Stimulated activated CD4-positive, alpha-beta T cell treated with anti-CD3 and anti-CD28 coated beads, TNF-alpha, amount 100 ng/mL, for 24 hours (primary cell): Measurements from ENCODE around the gene SEMA3C.

Experiments used
- DNase-seq, 3 experiments: peaks; one replicate each; pipeline ENCODE4 v3.0.0-alpha.2; 2020; ENCODE audit warnings: low read depth in 3 of 3

SEMA3C gene

GRCh38 chr7:80823057-80823456, 95.8 kb downstream of the SEMA3C start:
- DNase-seq, result no peak

- DNase-seq, result no peak
These were observed 97.0 kb downstream of the SEMA3C start for GRCh38 chr7:80821771-80822319.

GRCh38 chr7:80819503-80819902, 99.3 kb downstream of the SEMA3C start:
- no peak for DNase-seq

- no peak for DNase-seq
These were observed 100.7 kb downstream of the SEMA3C start for GRCh38 chr7:80818181-80818580.

GRCh38 chr7:80816806-80817205, 102.0 kb downstream of the SEMA3C start:
- no peak for DNase-seq

- no peak for DNase-seq
These were observed 103.1 kb downstream of the SEMA3C start for GRCh38 chr7:80815733-80816132.

- DNase-seq, result no peak
These were observed 109.3 kb downstream of the SEMA3C start for GRCh38 chr7:80809545-80809944.

- DNase-seq, result no peak
These were observed 111.5 kb downstream of the SEMA3C start for GRCh38 chr7:80807166-80807900.

GRCh38 chr7:80806663-80807062, 112.2 kb downstream of the SEMA3C start:
- no peak for DNase-seq

- no peak for DNase-seq
These were observed 114.3 kb downstream of the SEMA3C start for GRCh38 chr7:80804589-80804988.

GRCh38 chr7:80802527-80802926, 116.3 kb downstream of the SEMA3C start:
- DNase-seq, result no peak

- DNase-seq, result no peak
These were observed 123.9 kb downstream of the SEMA3C start for GRCh38 chr7:80794631-80795573.

GRCh38 chr7:80791509-80791929, 127.3 kb downstream of the SEMA3C start:
- no peak for DNase-seq

GRCh38 chr7:80790877-80791276, 128.0 kb downstream of the SEMA3C start:
- no peak for DNase-seq

GRCh38 chr7:80787721-80788120, 131.1 kb downstream of the SEMA3C start:
- no peak for DNase-seq

GRCh38 chr7:80785961-80786536, 132.8 kb downstream of the SEMA3C start:
- DNase-seq, result no peak

- DNase-seq, result no peak
These were observed 133.6 kb downstream of the SEMA3C start for GRCh38 chr7:80785276-80785675.

GRCh38 chr7:80783678-80784327, 135.0 kb downstream of the SEMA3C start:
- no peak for DNase-seq

GRCh38 chr7:80783186-80783677, 135.6 kb downstream of the SEMA3C start:
- DNase-seq, result no peak

- no peak for DNase-seq
These were observed 137.3 kb downstream of the SEMA3C start for GRCh38 chr7:80781561-80781979.

GRCh38 chr7:80781146-80781545, 137.7 kb downstream of the SEMA3C start:
- no peak for DNase-seq
